Osteocyte (in vitro differentiated cells): ENCODE data around the gene BORCS5. TPM values are rescaled to one million over a fixed set of nuclear protein-coding genes. Genes with fewer than 3 reads are reported as not detected.

ENCODE experiments used
- DNase-seq: peaks from one replicate; pipeline ENCODE4 v3.0.0; 2021; ENCODE audit warnings: mixed read lengths; ENCODE audit not compliant: unreplicated experiment; ENCODE audit errors: extremely low spot score
- H3K27ac Mint-ChIP-seq: one replicate; pipeline ENCODE4 v1.8.0; 2021; ENCODE audit warnings: mild to moderate bottlenecking, mixed read lengths; ENCODE audit not compliant: unreplicated experiment
- H3K27me3 Mint-ChIP-seq: one replicate; pipeline ENCODE4 v1.8.0; 2021; ENCODE audit warnings: mixed read lengths; ENCODE audit not compliant: unreplicated experiment
- H3K36me3 Mint-ChIP-seq: one replicate; pipeline ENCODE4 v1.8.0; 2021; ENCODE audit warnings: mixed read lengths; ENCODE audit not compliant: unreplicated experiment
- H3K4me1 Mint-ChIP-seq: one replicate; pipeline ENCODE4 v1.8.0; 2021; ENCODE audit warnings: mixed read lengths; ENCODE audit not compliant: unreplicated experiment
- H3K4me3 Mint-ChIP-seq: one replicate; pipeline ENCODE4 v1.8.0; 2021; ENCODE audit warnings: mild to moderate bottlenecking, moderate library complexity, mixed read lengths; ENCODE audit not compliant: unreplicated experiment
- H3K9me3 Mint-ChIP-seq: one replicate; pipeline ENCODE4 v1.8.0; 2021; ENCODE audit warnings: mixed read lengths; ENCODE audit not compliant: unreplicated experiment
- CTCF ChIP-seq: fragments of 200-600 bp; sonication (generic); IDR thresholded peaks from 2 replicates; pipeline ENCODE4 v1.5.0; 2021; ENCODE audit warnings: antibody characterized with exemption, mild to moderate bottlenecking, moderate library complexity
- total RNA-seq: library from RNA; stranded (reverse); gene quantifications from 2 replicates; pipeline ENCODE4 v1.2.1, GENCODE V29; 2021

BORCS5 gene
- total RNA-seq, 1 donor from 2014 or later = 16.7 TPM

GRCh38 chr12:12399776-12400305 is 43.0 kb downstream of the BORCS5 start:
- Mint-ChIP-seq H3K4me1 (peaks cover 20% of the 10 kb centered on the region), H3K36me3 (peaks cover 9% of the 10 kb centered on the region), H3K27me3 (no peaks in the 10 kb centered on the region), H3K9me3 (no peaks in the 10 kb centered on the region), H3K27ac (no peak overlapping the region), H3K4me3 (no peak overlapping the region)
- no peak for DNase-seq
- TF ChIP-seq CTCF = no peak

DNA sequence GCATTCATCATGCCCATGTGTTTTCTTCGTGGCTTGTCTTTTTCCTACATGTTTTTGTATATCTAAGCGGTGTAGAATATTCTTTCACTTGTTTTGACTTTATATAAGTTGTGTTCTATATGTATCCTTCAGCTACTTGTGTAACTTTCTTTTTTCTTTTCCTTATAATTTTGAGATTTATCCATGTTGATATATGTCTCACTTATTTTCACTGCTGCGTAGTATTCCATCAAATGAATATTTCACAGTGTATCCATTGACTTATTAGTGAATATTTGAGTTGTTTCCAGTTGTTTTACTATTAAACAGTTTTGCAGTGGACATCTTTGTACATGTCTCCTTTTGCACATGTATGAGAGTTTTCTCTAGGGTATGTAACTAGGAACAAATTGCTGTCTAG is 43.9 kb downstream of the BORCS5 start:
- no peak for DNase-seq
- no peak for TF ChIP-seq CTCF
- H3K4me3 Mint-ChIP-seq = no peak overlapping the region
- H3K4me1 Mint-ChIP-seq = peaks cover 20% of the 10 kb centered on the region
- H3K27ac Mint-ChIP-seq = no peak overlapping the region
- H3K36me3 Mint-ChIP-seq = peaks cover 10% of the 10 kb centered on the region
- H3K9me3 Mint-ChIP-seq = no peaks in the 10 kb centered on the region
- H3K27me3 Mint-ChIP-seq = no peaks in the 10 kb centered on the region

DNA sequence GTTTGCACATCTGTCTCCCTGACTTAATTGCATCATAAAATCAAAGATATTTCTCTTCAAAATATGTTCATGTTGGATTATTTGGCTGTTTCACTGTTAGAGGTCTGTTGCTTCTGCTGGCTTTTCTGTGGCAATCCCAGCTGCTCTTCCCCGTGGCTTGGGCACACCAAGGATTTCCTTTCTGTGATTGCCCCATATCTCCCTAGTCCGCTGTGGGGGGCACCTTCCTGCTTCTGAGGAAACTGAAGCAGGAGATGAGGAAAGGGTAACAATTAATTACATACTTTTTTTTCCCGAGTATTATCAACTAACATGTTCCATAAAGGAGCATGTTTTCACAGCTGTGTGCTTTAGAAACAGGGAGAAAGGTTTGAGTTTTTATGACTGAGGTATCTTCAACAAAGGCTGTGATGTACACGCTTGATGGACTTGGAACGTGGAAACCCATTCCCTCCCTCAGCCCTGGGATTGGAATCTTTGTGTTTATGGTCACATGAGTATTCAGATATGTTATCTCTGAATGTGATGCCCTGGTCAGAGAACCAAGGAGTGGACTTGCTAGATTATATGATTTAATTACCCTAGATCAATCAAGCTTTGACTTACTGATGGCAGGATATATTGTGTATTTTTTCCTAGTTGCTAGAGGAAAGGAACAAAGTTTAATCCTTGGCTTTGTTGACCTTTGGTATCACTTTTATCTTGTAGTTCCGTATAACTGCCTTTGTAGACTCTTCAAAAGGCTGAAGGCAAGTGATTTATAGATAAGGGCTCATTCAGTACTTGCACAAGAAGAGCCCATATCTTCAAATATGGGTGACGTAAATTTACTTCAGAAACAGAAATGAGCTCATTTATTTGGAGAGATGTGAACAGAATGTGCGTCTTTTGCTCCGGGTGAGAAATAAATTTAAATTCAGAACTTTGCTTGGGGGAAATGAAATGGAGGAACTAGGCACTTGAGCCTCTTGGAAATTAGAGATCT is 46.7 kb downstream of the BORCS5 start:
- DNase-seq = no peak
- Mint-ChIP-seq H3K9me3 (no peaks in the 10 kb centered on the region), H3K27ac (no peak overlapping the region), H3K27me3 (no peaks in the 10 kb centered on the region), H3K36me3 (peaks cover 10% of the 10 kb centered on the region), H3K4me3 (no peak overlapping the region), H3K4me1 (peaks cover 11% of the 10 kb centered on the region)
- TF ChIP-seq CTCF = no peak

- TF ChIP-seq CTCF = no peak
- no peak for DNase-seq
- Mint-ChIP-seq H3K36me3 (peaks cover 10% of the 10 kb centered on the region), H3K27ac (no peak overlapping the region), H3K9me3 (no peaks in the 10 kb centered on the region), H3K27me3 (no peaks in the 10 kb centered on the region), H3K4me3 (no peak overlapping the region), H3K4me1 (peaks cover 6% of the 10 kb centered on the region)
Measured at GRCh38 chr12:12404297-12404696, 47.4 kb downstream of the BORCS5 start.

DNA sequence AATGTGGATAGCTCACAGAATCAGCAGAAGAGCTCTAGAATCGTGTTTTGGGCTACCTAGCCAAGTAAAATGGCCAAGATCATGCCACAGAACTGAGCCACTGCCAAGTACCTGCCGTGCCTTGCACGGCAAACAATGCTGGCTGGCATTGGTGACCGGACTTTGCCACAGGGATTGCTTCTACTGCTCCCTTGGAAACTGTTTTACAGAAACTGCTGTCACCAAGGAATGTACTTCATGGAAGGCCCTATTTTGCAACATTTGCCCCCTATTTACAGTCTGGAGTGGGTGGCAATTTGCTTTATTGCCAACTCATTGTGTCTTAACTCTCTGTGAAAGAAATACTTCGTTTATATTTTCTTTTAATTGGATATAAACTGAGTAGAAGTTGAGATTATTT is 49.0 kb downstream of the BORCS5 start:
- no peak overlapping the region for H3K27ac Mint-ChIP-seq
- no peak for TF ChIP-seq CTCF
- peaks cover 5% of the 10 kb centered on the region for H3K36me3 Mint-ChIP-seq
- H3K27me3 Mint-ChIP-seq = no peaks in the 10 kb centered on the region
- H3K4me1 Mint-ChIP-seq = peaks cover 6% of the 10 kb centered on the region
- H3K4me3 Mint-ChIP-seq = no peak overlapping the region
- H3K9me3 Mint-ChIP-seq = no peaks in the 10 kb centered on the region
- no peak for DNase-seq
